ENCODE results near the gene GIPR.
"Not testable (repeated sequence)": the region's sequence is repeated elsewhere in the genome, so short reads cannot be mapped to it uniquely, and the experiment has no call there.

GIPR gene

DNA sequence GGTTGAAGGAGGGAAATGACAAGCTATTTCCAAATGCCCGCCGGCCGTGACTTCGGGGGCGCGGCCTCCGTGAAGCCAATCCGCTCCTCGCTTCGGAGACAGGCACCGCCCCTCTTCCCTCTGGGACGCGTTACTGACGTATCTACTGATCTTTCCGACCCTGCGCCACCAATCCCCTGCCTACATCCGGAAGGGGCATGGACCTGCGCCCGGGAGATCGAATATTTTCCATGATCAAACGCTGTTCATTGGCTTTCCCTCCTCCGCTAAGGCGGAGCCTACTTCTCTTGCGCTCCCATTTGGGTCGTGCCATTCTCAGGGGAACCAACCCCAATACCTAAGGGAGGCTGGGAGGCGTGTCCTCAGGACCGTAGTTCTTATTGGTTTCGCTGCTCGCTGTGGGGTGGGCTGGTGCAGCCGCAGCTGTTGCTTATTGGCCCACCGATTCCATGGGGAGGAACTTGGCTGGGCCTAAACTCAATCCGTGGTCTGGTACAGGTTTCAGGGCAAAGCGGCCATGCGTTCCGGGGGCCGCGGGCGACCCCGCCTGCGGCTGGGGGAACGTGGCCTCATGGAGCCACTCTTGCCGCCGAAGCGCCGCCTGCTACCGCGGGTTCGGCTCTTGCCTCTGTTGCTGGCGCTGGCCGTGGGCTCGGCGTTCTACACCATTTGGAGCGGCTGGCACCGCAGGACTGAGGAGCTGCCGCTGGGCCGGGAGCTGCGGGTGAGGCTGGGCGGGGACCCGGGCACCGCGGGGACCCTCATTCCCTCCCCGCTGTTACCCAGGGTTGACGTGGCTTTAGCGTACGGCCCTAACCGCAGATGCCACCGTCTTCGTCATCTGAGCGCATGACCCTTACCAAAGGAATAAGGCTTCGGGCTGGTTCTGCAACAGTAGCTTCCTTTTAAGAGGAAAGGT, 24.4 kb downstream of the GIPR start, which contains the start of gene QPCTL:
TSS of gene QPCTL (plus strand) at position 480 of the 919 bp plus-strand sequence. CDS start at position 518, 38 bp downstream.
- DNase-seq (ENCODE audit: low spot score), result peak; percentile 100

DNA sequence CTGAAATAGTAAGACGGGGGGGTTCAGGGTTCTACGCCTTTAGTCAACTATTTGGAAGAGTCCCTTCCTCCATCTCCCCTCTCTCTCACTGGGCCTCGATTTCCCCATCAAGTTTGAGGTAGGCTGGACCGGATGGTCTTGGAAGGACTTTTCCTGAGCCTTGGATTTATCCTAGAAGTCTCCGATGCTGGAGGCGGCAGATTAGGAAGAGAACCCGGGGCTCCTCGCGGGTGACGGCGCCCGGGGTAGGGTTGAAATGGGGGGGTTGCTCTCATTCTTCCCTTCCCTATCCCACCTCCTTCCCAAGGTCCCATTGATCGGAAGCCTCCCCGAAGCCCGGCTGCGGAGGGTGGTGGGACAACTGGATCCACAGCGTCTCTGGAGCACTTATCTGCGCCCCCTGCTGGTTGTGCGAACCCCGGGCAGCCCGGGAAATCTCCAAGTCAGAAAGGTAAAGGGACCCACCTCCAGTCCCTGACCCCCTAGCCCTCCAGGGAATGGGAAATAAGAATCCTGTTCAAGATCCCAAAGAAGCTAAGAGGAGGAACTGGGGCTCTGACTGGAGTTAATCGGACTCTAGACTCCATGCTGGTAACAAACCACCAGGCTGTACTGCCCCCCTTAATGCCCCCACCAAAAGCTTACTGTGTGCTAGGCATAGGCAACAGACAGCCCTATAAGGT, 25.2 kb downstream of the GIPR start:
- DNase-seq (ENCODE audit: low spot score), result peak; percentile 75

DNA sequence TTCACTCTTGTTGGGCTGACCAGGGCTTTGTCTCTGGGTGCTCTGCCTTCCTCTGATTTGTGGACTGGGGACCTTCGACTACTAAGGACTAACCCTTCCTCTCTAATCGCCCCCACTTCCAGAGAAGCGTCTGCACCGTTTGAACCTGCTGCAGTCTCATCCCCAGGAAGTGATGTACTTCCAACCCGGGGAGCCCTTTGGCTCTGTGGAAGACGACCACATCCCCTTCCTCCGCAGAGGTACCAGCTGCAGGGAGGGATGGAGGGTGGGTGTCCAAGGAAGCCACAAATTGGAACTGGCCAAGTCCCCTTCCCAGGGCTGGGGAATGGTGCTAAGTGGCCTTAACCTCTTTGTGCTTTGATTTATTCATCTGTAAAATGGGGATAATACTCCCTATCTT, 33.7 kb downstream of the GIPR start:
- no peak for DNase-seq (ENCODE audit: low spot score)

- DNase-seq (ENCODE audit: low spot score), result no peak
Measured at GRCh38 chr19:45705115-45705514, 37.1 kb downstream of the GIPR start.

- no peak for DNase-seq (ENCODE audit: low spot score)
Measured at GRCh38 chr19:45705710-45706415, 37.8 kb downstream of the GIPR start.

DNA sequence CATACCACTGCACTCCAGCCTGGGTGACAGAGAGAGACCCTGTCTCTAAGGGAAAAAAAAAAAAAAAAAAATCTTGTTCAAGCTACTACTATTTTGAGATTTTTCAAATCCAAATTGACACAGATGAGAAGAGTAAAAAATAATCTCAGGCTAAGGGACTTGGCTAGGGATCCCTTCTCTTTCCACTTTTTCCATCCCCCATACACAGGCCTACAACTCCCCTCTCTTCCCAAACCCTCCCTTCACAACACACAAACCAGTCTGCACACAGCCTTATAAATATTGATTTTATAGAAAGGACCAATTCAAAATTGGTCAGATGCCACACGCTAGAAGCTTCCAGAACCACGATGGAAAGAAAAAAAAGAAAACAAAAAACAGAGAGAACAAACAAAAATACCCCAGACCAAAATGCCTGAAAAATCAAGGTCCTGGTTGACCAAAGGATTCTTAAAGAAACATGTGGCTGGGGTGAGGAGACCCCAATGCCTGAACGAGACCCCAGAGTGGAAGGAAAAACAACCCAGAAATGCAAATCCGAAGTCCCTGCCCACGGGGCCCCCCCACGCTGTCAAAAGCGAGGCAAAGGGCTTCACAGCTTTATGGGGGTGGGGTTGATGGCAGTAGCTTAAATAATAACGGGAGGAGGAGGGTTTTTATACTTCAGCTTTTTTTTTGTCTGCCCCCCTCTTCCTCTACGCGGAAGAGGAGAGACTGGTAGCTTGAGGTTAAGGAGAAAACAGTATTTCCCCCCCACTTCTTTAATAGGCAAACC, 42.5 kb downstream of the GIPR start:
- no peak for DNase-seq (ENCODE audit: low spot score)

DNA sequence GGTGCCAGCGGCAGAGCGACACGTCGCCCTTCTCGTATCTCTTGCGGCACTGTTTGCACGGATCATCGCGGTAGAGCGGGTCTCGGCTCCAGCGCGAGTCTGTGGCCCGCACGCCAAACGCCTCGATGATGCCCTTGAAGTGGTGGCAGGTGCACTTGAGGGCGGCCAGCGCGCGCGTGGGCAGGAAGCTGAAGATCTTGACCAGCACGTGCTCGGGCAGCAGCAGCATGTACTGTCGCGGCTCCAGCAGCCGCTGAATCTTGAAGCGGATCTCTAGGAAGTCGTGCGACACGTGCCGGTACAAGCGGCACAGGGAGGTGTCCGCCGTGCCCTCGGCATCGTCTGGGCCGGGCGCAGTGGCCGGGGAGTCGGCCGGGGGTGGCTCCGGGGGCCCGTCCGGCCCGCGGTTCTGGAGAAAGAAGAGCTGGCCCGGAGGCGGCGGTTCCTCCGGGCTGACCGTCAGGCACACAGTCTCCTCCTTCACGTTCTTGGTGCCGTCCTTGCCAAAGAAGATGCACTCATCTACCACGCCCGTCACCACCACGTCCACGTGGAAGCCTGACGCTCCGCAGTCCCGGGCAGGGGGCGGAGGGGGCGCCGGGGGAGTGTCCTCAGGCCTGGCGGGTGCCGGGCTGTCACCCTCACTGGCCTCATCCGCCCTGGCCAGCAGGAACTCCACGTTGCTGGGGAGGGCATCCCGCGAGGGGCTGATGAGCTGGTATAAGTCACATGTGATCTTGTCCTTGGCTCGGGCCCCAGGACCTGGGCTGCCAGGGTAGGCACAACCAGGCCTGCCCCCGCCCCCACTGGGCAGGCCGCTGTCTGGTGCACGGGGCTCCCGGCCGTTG, 44.1 kb downstream of the GIPR start:
- DNase-seq (ENCODE audit: low spot score), result no peak

- no peak for DNase-seq (ENCODE audit: low spot score)
Measured at GRCh38 chr19:45712699-45713067, 44.7 kb downstream of the GIPR start.

DNA sequence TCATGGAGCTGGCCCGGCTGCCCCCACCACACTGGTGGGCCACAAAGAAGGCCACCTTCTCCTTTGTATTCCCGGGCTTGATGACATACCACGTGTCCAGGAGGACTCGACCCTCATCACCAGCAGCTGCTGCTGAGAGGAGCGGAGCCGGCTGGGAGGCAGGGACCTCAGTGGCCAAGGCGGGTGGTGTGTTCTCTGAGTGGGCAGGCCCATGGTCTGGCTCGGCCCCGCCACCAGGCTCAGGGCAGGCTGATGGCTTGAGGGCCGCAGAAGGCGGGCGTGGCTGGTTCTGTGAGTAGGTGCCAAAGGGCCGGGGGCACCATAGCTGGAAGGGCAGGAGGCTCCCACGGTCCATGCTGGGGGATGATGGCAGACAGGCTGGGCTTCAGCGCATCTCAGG, 45.1 kb downstream of the GIPR start:
- DNase-seq (ENCODE audit: low spot score), result no peak

DNA sequence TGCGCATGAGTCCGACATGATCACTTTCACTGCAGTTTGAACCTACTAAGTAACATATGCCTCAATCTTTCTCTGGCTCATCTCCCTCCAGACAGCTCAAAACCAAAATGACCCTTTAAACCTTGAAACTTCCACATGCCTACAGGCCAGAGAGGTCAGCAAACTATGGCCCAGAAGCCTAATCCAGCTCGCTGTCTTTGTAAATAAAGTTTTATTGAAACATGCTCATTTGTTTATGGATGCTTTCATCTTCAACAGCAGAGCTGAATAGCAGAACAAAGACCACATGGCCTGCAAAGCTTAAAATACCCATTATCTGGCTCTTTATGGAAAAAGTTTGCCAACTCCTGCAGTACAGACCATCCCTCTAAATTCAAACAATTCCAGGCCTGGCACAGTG, 47.1 kb downstream of the GIPR start:
- no peak for DNase-seq (ENCODE audit: low spot score)

- DNase-seq (ENCODE audit: low spot score), result peak; percentile 33
Measured at GRCh38 chr19:45716359-45717130, 48.5 kb downstream of the GIPR start.

DNA sequence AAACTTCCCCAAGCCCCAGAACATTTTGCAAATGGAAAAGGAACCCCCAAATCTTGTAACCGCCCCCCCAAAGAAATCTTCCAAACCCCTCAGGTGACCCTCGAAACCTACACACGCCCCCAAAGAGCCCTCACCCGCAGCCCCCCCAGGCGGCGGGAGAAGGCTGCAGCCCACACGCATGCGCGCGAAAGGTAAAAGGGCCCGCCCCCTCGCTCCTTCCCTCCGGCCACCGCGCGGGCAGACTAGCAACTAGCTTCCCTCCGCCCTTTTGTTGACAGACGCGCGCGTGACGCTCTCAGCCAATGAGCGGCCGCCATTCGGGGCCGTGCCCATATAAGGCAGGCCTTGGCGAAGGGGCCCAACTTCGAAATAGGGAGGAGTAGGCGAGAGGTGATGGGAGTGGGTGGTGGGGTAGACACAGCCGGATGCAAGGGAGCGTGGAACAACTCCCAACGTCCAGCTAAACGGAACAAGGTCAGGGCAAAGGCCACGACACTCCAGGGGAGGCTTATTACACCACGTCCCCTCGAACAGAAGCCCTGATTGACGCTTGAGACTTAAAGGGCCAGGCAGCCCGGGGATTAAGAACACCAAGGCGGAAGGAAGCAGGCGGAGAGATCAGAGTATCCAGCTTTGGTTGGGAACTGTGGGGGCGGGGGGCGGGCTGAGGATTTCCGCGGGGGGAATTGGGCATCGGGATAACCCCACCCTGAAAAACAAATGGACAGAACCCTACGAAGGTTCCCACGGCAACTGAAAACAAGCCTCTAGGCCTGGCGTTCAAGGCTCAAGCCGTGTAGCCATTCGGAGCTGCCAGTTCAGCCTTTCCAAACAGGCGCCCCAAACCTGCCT, 49.3 kb downstream of the GIPR start:
- DNase-seq (ENCODE audit: low spot score), result peak; percentile 99

GRCh38 chr19:45717983-45718650, 50.1 kb downstream of the GIPR start:
- DNase-seq (ENCODE audit: low spot score), result no peak

- not testable (repeated sequence) for DNase-seq (ENCODE audit: low spot score)
Measured at GRCh38 chr19:45720065-45720464, 52.0 kb downstream of the GIPR start.

DNA sequence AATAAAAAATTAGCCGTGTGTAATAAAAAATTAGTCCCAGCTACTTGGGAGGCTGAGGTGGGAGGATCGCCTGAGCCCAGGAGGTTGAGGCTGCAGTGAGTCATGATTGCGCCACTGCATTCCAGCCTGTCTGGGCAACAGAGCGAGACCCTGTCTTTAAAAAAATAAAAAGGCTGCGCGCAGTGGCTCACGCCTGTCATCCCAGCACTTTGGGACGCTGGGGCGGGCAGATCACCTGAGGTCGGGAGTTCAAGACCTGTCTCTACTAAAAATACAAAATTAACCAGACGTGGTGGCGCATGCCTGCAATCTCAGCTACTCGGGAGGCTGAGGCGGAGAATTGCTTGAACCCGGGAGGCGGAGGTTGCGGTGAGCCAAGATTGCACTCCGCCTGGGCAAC, 60.7 kb downstream of the GIPR start:
- DNase-seq (ENCODE audit: low spot score), result not testable (repeated sequence)

- DNase-seq (ENCODE audit: low spot score), result peak; percentile 61
Measured at GRCh38 chr19:45729800-45730290, 61.8 kb downstream of the GIPR start.

GRCh38 chr19:45730368-45731288, 62.6 kb downstream of the GIPR start, which contains the start of gene FBXO46:
TSS of gene FBXO46 (minus strand) at chr19:45730896. CDS start at chr19:45713495, 17,401 bp downstream.
- DNase-seq (ENCODE audit: low spot score), result peak; percentile 98
